GM18951 (cell line): Measurements from ENCODE around the gene UBE2H.

Source experiments
- POLR2A ChIP-seq: IDR thresholded peaks from 4 replicates; pipeline ENCODE4 v1.6.1; 2011; ENCODE audit warnings: mild to moderate bottlenecking; ENCODE audit not compliant: insufficient read length, insufficient read depth; ENCODE audit errors: extremely low read depth
- in situ Hi-C: fragments of 300-500 bp; cut with MboI; formaldehyde crosslinking; loops from one replicate; pipeline ENCODE4 v1.12.0; 2022; ENCODE audit warnings: low sequenced_read_pairs, mixed read lengths, inconsistent platforms; ENCODE audit not compliant: unreplicated experiment

Gene UBE2H

GRCh38 chr7:129828989-129829736 lies 123.6 kb downstream of the UBE2H start:
- TF ChIP-seq POLR2A, result no peak
- in situ Hi-C loops, result loop anchor here (5.0 to 10.0 kb wide), 2 partner anchors 154 to 183 kb away; no protein-coding TSS in a partner anchor

DNA sequence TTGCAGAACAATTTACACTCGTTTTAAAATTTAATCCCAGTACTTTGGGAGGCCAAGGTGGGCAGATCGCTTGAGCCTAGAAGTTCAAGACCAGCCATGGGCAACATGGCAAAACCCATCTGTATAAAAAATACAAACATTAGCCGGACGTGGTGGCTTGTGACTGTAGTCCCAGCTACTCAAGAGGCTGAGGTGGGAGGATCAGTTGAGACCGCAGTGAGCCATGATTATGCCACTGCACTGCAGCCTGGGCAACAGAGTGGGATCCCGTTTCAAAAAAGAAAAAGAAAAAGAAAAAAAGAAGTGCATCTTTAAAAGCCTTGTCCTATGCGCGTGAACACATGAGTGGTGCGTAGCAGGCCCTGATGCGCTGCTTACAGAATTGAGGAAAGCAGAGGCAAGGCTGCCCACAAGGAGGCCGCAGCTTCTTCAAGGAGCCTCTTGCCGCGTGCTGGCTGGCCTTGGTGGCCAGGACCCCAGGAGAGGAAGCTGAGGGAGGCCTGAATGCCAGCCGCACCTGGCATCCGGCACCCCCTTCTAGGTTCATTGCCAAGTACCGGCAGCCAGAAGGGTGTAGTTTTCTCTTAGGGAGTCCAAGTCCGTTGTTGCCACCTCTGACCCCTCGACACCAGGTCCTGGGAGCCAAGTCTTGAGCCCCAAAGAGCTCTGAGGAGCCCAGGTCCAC lies 124.5 kb downstream of the UBE2H start:
- in situ Hi-C loops, result loop anchor here (5.0 to 10.0 kb wide), 2 partner anchors 153 to 184 kb away; no protein-coding TSS in a partner anchor
- TF ChIP-seq POLR2A, result no peak

DNA sequence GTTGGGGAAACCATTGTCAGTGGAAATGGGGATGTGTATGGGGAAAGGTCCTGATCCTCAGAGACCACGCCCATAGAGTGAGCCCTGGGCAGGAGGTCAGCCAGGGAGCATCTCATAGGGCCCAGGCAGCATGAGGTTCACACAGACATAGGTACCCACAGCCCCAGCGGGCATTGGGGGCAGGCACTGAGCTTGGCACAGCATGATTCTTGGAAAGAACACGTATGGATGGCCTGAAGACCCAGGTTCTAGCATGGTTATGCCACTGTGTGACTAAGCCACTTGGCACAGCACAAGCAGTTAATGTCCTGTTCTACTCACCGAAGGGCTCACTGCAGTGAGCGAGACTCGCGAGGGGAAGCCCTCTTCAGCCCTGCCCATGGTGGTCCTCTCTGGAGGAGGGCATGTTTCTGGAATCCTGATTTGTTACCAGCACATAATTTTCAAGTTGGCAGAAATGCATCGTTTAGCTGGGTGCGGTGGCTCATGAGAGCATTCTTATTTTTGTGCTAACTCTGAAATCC lies 125.2 kb downstream of the UBE2H start:
- in situ Hi-C loops, result loop anchor here (5.0 to 10.0 kb wide), 2 partner anchors 153 to 185 kb away; no protein-coding TSS in a partner anchor
- no peak for TF ChIP-seq POLR2A

GRCh38 chr7:129826895-129827294 lies 125.9 kb downstream of the UBE2H start:
- in situ Hi-C loops, result loop anchor here (5.0 to 10.0 kb wide), 2 partner anchors 152 to 185 kb away; no protein-coding TSS in a partner anchor

GRCh38 chr7:129825209-129825970 lies 127.4 kb downstream of the UBE2H start:
- in situ Hi-C loops, result loop anchor here (5.0 to 10.0 kb wide), 2 partner anchors 151 to 187 kb away; no protein-coding TSS in a partner anchor
- no peak for TF ChIP-seq POLR2A

DNA sequence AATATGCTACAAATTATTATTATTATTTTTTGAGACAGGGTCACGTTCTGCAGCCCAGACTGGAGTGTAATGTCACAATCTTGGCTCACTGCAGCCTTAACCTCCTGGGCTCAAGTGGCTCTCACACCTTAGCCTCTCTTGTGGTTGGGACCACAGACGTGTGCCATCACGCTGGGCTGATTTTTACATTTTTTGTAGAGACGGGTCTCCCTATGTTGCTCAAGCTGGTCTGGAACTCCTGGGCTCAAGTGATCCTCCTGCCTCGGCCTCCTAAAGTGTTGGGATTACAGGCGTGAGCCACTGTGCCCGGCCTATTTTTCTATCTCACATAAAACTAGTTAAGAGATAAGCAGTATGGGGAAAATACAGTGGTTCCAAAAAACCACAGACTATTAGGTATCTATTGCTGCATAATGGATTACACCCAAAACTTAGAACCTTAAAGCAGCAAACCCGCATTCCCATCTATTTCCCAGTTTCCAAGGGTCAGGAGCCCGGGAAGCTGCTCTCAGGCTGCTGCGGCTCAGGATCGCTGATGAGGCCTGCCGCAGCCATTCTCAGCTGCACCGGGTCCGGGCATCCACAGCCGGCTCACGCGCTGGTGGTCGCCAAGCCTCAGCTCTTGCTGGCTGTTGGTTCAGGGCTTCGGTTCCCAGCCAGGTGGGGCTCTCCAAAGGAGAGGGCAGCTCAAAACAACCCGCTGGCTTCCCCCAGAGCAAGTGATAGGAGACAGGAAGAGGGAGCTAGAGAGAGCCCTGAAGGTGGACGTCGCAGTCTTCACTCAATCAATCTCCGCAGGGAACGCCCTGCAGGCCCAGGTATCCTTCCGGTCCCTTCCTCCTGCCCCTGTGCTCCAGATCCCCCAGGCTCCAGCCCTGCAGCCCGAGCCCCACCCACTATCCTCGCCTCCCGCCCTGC lies 128.2 kb downstream of the UBE2H start:
- no peak for TF ChIP-seq POLR2A
- in situ Hi-C loops, result loop anchor here (5.0 to 10.0 kb wide), 2 partner anchors 150 to 188 kb away; no protein-coding TSS in a partner anchor

DNA sequence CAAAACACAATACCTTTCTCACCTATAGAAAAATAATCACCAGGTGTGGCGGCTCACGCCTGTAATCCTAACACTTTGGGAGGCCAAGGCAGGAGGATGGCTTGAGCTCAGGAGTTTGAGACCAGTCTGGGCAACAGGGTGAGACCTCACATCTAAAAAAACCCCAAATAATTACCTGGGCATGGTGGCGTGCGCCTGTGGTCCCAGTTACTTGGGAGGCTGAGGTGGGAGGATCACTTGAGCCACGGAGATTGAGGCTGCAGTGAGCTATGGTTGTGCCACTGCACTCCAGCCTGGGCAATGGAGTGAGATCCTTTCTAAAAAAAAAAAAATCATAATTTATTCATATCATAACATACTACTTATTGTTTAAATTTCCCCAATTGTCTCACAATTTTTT lies 129.6 kb downstream of the UBE2H start:
- in situ Hi-C loops, result loop anchor here (10.0 kb wide), 1 partner anchor 148 kb away; no protein-coding TSS in a partner anchor

DNA sequence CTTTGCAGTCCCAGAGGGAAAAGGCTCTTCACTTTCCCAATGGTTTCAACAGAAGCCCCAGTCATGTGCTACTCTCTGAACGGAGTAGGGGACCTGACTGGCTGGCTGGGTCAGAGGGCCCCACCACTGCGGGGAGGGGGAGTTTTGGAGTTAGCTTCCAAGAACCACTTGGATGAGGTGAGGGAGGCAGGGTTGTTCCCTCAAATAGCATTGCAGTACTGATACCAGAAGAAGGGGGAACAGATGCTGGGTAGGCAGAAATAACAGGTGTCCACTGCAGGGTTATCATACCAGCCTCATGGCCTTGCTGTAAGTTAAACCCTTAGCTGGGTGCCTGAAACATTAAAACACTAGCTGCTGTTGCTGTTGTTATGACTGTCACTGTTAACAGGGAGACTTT lies 131.3 kb downstream of the UBE2H start:
- in situ Hi-C loops, result loop anchor here (10.0 kb wide), 1 partner anchor 147 kb away; no protein-coding TSS in a partner anchor

GRCh38 chr7:129816742-129817141 lies 136.0 kb downstream of the UBE2H start:
- in situ Hi-C loops, result no loop called here
- no peak for TF ChIP-seq POLR2A

More for the DNA sequence above, 131.3 kb downstream of the UBE2H start:
- TF ChIP-seq POLR2A, result no peak

GRCh38 chr7:129807863-129808262 lies 144.9 kb downstream of the UBE2H start:
- in situ Hi-C loops, result no loop called here
- no peak for TF ChIP-seq POLR2A

DNA sequence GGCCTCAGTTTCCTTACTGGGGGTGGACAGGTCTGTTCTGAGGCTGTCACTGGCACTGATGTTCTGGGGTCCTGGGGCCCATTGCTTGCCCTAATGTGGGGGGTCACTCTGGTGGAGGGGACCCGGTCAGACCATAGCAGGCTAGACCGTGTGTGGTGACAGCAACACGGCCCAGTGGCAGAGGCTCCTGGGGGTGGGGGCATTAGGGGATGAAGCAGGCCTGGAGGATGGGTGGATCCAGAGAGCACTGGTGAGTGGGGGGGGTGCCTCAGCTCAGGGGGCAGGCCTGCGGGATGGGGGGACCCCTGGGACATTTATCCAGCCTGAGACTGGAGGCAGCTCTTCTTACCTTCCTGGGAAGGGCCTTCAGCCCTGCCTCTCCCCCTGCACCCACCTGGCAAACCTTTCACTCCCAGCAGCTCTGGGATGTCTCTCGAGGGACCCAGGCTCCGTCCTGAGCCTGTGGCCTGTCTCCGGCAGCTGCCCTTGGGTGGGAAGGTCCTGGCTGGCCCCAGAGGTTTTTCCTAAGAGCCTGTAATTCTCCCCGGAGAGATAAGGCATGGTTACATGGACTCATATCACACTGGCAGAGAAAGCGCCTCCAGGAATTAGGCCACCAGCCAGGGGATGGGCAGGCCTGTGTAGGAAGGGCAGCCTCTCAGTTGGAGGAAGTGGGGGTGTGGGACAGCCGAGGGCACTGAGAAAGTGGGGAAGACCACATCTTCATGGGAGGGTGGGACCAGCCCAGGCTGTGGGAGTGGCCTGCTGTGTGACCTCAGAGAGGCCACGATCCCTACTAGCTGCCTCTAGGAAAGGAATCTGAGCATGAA lies 147.7 kb downstream of the UBE2H start:
- no peak for TF ChIP-seq POLR2A
- in situ Hi-C loops, result no loop called here
